K562 (cell line): ENCODE data around the gene KIF26B. TPM values are rescaled to one million over a fixed set of nuclear protein-coding genes. Genes with fewer than 3 reads are reported as not detected.
A peak's percentile ranks its signal among the peaks of the same experiment; 100 is the strongest.

Source experiments
- CBX3 ChIP-seq, 2 experiments: IDR thresholded peaks; 1 replicate in 1 of 2; 2 replicates in 1 of 2; pipeline ENCODE4 v1.6.1; 2012; ENCODE audit warnings: inconsistent platforms in 2 of 2, low read length in 2 of 2, borderline replicate concordance in 1 of 2, control low read depth in 1 of 2
- CCNT2 ChIP-seq: IDR thresholded peaks from 2 replicates; pipeline ENCODE4 v1.6.1; 2011; ENCODE audit warnings: borderline replicate concordance, low read depth, mild to moderate bottlenecking, moderate library complexity, mixed read lengths, low read length; ENCODE audit not compliant: insufficient read length; ENCODE audit errors: extremely low read depth
- EHMT2 ChIP-seq: fragments of 450-650 bp; IDR thresholded peaks from 2 replicates; pipeline ENCODE4 v1.6.1; 2018; ENCODE audit warnings: antibody characterized with exemption
- FOXJ2 ChIP-seq: fragments of 200-800 bp; sonication (Bioruptor generic); IDR thresholded peaks from 2 replicates; pipeline ENCODE4 v1.6.1; 2016; ENCODE audit warnings: missing genetic modification characterization, missing compliant biosample characterization
- GATAD2B ChIP-seq: fragments of 450-650 bp; IDR thresholded peaks from 2 replicates; pipeline ENCODE4 v1.6.1; 2017; ENCODE audit warnings: mild to moderate bottlenecking, borderline replicate concordance
- KDM5B ChIP-seq: fragments of 200-600 bp; sonication (generic); IDR thresholded peaks from 2 replicates; pipeline ENCODE4 v1.6.1; 2012; ENCODE audit warnings: low read depth, mild to moderate bottlenecking, moderate library complexity, low read length, control low read depth, inconsistent platforms; ENCODE audit not compliant: insufficient replicate concordance
- MAZ ChIP-seq, 2 experiments: fragments of 450-650 bp in 1 of 2; sonication (generic) in 1 of 2; formaldehyde crosslinking; IDR thresholded peaks in 1 of 2; conservative IDR thresholded peaks in 1 of 2; 2 replicates each; pipeline versions ENCODE4 v1.4.0 to v1.5.0; 2020; ENCODE audit warnings: mild to moderate bottlenecking in 1 of 2, missing genetic modification reagents in 1 of 2
- NFE2 ChIP-seq: IDR thresholded peaks from 2 replicates; pipeline ENCODE4 v1.6.1; 2014; ENCODE audit warnings: antibody characterized with exemption, low read depth
- TAL1 ChIP-seq: fragments of 450-650 bp; IDR thresholded peaks from 2 replicates; pipeline ENCODE4 v1.6.1; 2016; ENCODE audit warnings: mild to moderate bottlenecking
- YY1 ChIP-seq, 3 experiments: IDR thresholded peaks; 2 replicates each; pipeline ENCODE4 v1.6.1; 2011; ENCODE audit warnings: low read length in 2 of 3, mild to moderate bottlenecking in 2 of 3, moderate library complexity in 2 of 3, borderline replicate concordance in 1 of 3, control low read depth in 1 of 3, low read depth in 1 of 3; ENCODE audit not compliant: insufficient read depth in 3 of 3, insufficient replicate concordance in 2 of 3, control insufficient read depth in 1 of 3, insufficient read length in 1 of 3; ENCODE audit errors: extremely low read depth in 1 of 3
- polyA plus RNA-seq, 8 experiments: library from polyadenylated mRNA; depleted of rRNA in 4 of 8; stranded (reverse) in 5 of 8; unstranded in 3 of 8; fragments of >200 nt; fragmentation: Nextera tagmentation in 2 of 8; fragmentation: Illumina TruSeq in 1 of 8; extraction: Ambion mirVana in 2 of 8; extraction: Trizol in 1 of 8; gene quantifications; 2 replicates each; pipeline versions ENCODE4 v1.2.1 to v1.2.3, GENCODE V29; 2011 to 2014; ENCODE audit warnings: inconsistent platforms in 1 of 8, missing spikeins in 1 of 8
- total RNA-seq, 7 experiments: library from RNA; depleted of rRNA in 6 of 7; stranded (reverse); fragments of >200 nt in 6 of 7; fragmentation: Illumina TruSeq in 2 of 7; extraction: Trizol in 2 of 7; gene quantifications; 2 replicates each; pipeline versions ENCODE4 v1.2.1 to v1.2.3, GENCODE V29; 2011 to 2021; ENCODE audit warnings: low replicate concordance in 1 of 7
- TF ChIP-seq, protein P1 (sequence below), 3 experiments: fragments of 200-800 bp in 1 of 3; fragments of 250-450 bp in 1 of 3; fragments of 450-650 bp in 1 of 3; sonication (Bioruptor Pico) in 1 of 3; sonication (Bioruptor generic) in 1 of 3; formaldehyde crosslinking in 1 of 3; IDR thresholded peaks; 2 replicates each; pipeline versions ENCODE4 v1.6.1 to v1.8.0; 2016 to 2022; ENCODE audit warnings: mild to moderate bottlenecking in 2 of 3, missing genetic modification characterization in 2 of 3, missing compliant biosample characterization in 1 of 3, moderate library complexity in 1 of 3
- TF ChIP-seq, protein P2 (sequence below), 2 experiments: fragments of 450-650 bp in 1 of 2; sonication (generic) in 1 of 2; formaldehyde crosslinking in 1 of 2; IDR thresholded peaks; 2 replicates each; pipeline versions ENCODE4 v1.7.1 to v1.9.0; 2016 to 2022; ENCODE audit warnings: inconsistent platforms in 1 of 2, mild to moderate bottlenecking in 1 of 2, missing genetic modification reagents in 1 of 2

KIF26B gene
- total and polyA plus RNA-seq, 9 of the 15 experiments (the other 6 are each of a cell fraction or from before 2014, with no cell fraction given) = 0.02 to 0.08 (median 0.03) TPM; not detected in 6

DNA sequence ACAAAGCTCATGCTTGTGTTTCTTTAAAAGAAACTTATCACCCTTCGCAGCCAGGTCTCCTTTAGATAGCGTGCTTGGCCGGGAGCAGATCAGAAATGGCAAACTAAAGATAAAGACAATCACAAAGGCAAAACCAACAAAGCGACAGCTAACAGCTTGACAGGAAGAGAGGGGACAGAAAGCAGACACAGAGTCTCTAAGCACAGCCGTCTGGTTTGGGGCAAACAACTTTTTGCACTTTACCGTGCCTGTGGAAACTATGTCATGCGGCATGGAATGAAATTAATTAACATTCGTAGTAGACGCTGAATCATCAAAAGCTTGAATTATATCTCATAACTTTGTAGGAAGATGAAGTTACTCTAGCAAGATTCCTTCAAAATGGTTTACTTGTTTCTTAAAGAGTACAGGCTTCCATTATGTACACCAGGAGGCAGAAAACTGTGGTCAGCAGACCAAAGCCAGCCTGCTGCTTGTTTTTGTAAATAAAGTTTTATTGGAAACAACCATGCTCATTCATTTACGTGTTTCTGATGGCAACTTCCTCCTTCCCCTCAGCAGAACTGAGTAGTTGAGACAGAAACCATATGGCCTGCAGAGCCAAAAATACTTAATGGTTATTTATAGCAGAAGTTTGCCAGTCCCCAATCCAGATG is 183.2 kb downstream of the KIF26B start (continued):
- TF ChIP-seq, protein P1, sequence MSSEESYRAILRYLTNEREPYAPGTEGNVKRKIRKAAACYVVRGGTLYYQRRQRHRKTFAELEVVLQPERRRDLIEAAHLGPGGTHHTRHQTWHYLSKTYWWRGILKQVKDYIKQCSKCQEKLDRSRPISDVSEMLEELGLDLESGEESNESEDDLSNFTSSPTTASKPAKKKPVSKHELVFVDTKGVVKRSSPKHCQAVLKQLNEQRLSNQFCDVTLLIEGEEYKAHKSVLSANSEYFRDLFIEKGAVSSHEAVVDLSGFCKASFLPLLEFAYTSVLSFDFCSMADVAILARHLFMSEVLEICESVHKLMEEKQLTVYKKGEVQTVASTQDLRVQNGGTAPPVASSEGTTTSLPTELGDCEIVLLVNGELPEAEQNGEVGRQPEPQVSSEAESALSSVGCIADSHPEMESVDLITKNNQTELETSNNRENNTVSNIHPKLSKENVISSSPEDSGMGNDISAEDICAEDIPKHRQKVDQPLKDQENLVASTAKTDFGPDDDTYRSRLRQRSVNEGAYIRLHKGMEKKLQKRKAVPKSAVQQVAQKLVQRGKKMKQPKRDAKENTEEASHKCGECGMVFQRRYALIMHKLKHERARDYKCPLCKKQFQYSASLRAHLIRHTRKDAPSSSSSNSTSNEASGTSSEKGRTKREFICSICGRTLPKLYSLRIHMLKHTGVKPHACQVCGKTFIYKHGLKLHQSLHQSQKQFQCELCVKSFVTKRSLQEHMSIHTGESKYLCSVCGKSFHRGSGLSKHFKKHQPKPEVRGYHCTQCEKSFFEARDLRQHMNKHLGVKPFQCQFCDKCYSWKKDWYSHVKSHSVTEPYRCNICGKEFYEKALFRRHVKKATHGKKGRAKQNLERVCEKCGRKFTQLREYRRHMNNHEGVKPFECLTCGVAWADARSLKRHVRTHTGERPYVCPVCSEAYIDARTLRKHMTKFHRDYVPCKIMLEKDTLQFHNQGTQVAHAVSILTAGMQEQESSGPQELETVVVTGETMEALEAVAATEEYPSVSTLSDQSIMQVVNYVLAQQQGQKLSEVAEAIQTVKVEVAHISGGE (CRISPR knock-in tag; IDR thresholded peaks at IDR 0.05) = peak in 1 of 3 experiments; percentile 52; a peak in 1 of 6 replicates
- TF ChIP-seq FOXJ2 (0 out of 2 replicates have a peak, but pooled peaks have one; percentile 62), TAL1 (peak; percentile 96), CBX3 (IDR thresholded peaks at IDR 0.05; ENCODE audit: borderline replicate concordance in 1 of 2, low read length in 2 of 2) (peak in 1 of 2 experiments; percentile 50; a peak in 1 of 3 replicates), YY1 (IDR thresholded peaks at IDR 0.05; ENCODE audit: borderline replicate concordance in 1 of 3, control insufficient read depth in 1 of 3, extremely low read depth in 1 of 3, insufficient read depth in 3 of 3, insufficient read length in 1 of 3, insufficient replicate concordance in 2 of 3, low read depth in 1 of 3, low read length in 2 of 3) (peak in 1 of 3 experiments; percentile 19), NFE2 (peak; percentile 20; the same call in 1 of the 2 replicates), CCNT2 (peak; percentile 53), KDM5B (no peak), MAZ (CRISPR knock-in tag; conservative IDR thresholded peaks at IDR 0.05 in 1 of 2, IDR thresholded peaks at IDR 0.05 in 1 of 2) (peak; percentile 30 to 61; a peak in 1 of 4 replicates), GATAD2B (peak; percentile 82), EHMT2 (peak; percentile 7; the same call in 1 of the 2 replicates)
- TF ChIP-seq, protein P2, sequence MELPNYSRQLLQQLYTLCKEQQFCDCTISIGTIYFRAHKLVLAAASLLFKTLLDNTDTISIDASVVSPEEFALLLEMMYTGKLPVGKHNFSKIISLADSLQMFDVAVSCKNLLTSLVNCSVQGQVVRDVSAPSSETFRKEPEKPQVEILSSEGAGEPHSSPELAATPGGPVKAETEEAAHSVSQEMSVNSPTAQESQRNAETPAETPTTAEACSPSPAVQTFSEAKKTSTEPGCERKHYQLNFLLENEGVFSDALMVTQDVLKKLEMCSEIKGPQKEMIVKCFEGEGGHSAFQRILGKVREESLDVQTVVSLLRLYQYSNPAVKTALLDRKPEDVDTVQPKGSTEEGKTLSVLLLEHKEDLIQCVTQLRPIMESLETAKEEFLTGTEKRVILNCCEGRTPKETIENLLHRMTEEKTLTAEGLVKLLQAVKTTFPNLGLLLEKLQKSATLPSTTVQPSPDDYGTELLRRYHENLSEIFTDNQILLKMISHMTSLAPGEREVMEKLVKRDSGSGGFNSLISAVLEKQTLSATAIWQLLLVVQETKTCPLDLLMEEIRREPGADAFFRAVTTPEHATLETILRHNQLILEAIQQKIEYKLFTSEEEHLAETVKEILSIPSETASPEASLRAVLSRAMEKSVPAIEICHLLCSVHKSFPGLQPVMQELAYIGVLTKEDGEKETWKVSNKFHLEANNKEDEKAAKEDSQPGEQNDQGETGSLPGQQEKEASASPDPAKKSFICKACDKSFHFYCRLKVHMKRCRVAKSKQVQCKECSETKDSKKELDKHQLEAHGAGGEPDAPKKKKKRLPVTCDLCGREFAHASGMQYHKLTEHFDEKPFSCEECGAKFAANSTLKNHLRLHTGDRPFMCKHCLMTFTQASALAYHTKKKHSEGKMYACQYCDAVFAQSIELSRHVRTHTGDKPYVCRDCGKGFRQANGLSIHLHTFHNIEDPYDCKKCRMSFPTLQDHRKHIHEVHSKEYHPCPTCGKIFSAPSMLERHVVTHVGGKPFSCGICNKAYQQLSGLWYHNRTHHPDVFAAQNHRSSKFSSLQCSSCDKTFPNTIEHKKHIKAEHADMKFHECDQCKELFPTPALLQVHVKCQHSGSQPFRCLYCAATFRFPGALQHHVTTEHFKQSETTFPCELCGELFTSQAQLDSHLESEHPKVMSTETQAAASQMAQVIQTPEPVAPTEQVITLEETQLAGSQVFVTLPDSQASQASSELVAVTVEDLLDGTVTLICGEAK (IDR thresholded peaks at IDR 0.05) = peak; percentile 100
- TF ChIP-seq, protein P2 (CRISPR knock-in tag; IDR thresholded peaks at IDR 0.05) = peak; percentile 99
